Ishikawa (cell line): Measurements from ENCODE around the gene CRYBG2.

Source experiments
- EP300 ChIP-seq: IDR thresholded peaks from 2 replicates; pipeline ENCODE4 v1.6.1; 2012; ENCODE audit warnings: borderline replicate concordance
- TF ChIP-seq, protein P1 (sequence below): IDR thresholded peaks from 2 replicates; pipeline ENCODE4 v1.6.1; 2012; ENCODE audit warnings: low read depth, mild to moderate bottlenecking

DNA sequence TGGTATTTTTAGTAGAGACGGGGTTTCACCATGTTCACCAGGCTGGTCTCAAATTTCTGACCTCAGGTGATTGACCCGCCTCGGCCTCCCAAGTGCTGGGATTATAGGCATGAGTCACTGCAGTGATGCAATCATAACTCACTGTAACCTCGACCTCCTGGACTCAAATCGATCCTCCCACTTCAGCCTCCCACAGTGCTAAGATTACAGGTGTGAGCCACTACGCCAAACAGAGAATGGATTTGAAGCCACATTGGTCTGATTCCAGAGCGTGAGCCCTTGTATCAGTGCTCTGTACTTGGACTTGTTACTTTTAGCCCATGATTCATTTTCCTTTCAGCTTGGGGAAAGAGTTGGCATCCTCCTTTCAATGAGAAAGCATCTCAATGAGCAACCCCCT, 33.5 kb upstream of the CRYBG2 start:
- TF ChIP-seq, protein P1, sequence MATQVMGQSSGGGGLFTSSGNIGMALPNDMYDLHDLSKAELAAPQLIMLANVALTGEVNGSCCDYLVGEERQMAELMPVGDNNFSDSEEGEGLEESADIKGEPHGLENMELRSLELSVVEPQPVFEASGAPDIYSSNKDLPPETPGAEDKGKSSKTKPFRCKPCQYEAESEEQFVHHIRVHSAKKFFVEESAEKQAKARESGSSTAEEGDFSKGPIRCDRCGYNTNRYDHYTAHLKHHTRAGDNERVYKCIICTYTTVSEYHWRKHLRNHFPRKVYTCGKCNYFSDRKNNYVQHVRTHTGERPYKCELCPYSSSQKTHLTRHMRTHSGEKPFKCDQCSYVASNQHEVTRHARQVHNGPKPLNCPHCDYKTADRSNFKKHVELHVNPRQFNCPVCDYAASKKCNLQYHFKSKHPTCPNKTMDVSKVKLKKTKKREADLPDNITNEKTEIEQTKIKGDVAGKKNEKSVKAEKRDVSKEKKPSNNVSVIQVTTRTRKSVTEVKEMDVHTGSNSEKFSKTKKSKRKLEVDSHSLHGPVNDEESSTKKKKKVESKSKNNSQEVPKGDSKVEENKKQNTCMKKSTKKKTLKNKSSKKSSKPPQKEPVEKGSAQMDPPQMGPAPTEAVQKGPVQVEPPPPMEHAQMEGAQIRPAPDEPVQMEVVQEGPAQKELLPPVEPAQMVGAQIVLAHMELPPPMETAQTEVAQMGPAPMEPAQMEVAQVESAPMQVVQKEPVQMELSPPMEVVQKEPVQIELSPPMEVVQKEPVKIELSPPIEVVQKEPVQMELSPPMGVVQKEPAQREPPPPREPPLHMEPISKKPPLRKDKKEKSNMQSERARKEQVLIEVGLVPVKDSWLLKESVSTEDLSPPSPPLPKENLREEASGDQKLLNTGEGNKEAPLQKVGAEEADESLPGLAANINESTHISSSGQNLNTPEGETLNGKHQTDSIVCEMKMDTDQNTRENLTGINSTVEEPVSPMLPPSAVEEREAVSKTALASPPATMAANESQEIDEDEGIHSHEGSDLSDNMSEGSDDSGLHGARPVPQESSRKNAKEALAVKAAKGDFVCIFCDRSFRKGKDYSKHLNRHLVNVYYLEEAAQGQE, result no peak
- peak; percentile 20; the same call in 1 of the 2 replicates for TF ChIP-seq EP300
